ENCODE results near the gene SRP14.

SRP14 gene

DNA sequence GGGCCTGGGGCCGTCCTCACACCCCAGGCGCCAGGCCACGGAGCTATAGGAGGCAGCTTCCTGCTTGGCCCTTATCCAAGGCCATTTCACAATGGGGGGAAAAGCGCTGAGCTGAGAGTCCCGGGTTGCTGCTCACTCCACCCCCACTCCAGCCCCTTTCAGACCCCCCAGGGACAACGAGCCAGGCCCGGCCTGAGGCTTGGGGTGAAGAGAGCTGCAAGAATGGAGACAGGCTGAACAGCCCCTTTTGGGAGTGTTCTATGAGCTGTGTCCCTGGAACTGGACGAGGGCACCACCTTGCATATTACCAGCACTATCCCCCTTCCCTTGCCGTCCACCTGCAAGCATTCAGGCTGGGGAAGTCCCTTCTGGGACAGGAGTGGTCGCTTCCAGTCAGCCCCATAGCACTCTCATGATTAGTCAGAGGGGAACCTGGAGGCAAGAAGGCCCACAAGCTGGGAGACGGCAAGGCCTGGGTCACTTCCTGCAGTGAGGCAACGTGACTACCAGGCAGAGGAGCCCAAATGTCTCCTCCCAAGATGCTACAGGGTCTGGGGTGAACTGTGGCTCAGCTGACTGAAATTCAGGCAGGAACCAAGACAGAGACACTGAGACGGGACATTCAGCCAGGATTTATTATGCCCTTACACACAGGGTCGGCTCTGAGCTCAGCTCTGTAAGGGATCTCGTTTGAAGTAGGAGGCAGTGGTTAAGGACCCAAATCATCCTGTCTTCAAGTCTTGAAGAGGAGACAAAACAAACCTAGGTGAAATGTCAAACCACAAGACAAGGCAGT lies 8.6 kb upstream of the SRP14 start:
- no peak overlapping the region for H3K4me3 ChIP-seq (replicated peaks; ENCODE audit: low read depth, low read length)
- DNase-seq (ENCODE audit: low read depth) = peak; percentile 79
- TF ChIP-seq, protein P1, sequence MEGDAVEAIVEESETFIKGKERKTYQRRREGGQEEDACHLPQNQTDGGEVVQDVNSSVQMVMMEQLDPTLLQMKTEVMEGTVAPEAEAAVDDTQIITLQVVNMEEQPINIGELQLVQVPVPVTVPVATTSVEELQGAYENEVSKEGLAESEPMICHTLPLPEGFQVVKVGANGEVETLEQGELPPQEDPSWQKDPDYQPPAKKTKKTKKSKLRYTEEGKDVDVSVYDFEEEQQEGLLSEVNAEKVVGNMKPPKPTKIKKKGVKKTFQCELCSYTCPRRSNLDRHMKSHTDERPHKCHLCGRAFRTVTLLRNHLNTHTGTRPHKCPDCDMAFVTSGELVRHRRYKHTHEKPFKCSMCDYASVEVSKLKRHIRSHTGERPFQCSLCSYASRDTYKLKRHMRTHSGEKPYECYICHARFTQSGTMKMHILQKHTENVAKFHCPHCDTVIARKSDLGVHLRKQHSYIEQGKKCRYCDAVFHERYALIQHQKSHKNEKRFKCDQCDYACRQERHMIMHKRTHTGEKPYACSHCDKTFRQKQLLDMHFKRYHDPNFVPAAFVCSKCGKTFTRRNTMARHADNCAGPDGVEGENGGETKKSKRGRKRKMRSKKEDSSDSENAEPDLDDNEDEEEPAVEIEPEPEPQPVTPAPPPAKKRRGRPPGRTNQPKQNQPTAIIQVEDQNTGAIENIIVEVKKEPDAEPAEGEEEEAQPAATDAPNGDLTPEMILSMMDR (IDR thresholded peaks at IDR 0.05; ENCODE audit: low read length, missing control alignments) = no peak

DNA sequence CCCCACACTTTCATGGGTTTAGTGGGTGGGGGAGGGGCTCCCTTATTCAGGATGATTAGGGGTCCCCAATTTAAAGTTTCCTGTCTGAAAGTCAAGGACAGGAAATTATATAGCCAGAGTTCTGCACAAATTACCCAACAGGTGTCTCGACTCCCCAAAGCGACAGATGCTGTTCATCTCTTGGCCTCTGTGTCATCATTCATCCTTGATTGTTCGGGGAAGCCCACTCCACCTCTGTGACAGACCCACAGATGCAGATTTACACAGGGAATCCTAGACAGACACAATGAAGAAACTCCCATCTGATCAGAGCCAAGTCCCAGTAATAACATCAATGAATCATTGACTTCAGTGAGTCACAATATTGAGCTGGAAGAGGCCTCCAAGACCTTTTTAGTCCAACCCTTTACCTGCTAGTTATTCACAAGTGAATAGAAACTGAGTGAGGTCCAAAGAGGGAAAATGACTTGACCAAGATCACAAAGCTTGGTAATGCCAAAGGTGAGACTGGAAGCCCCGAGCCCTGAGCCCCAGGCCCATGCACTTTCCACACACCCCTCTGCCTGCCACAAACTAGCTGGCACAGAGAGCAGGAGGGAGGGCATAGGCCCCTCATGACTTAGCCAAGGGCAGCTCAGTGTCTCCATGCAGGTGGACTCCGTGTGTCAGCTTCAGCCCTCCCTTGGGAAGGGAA lies 7.9 kb upstream of the SRP14 start:
- H3K4me3 ChIP-seq (replicated peaks; ENCODE audit: low read depth, low read length) = no peak overlapping the region
- TF ChIP-seq, protein P1 (IDR thresholded peaks at IDR 0.05; ENCODE audit: low read length, missing control alignments) = no peak
- peak; percentile 74 for DNase-seq (ENCODE audit: low read depth)

DNA sequence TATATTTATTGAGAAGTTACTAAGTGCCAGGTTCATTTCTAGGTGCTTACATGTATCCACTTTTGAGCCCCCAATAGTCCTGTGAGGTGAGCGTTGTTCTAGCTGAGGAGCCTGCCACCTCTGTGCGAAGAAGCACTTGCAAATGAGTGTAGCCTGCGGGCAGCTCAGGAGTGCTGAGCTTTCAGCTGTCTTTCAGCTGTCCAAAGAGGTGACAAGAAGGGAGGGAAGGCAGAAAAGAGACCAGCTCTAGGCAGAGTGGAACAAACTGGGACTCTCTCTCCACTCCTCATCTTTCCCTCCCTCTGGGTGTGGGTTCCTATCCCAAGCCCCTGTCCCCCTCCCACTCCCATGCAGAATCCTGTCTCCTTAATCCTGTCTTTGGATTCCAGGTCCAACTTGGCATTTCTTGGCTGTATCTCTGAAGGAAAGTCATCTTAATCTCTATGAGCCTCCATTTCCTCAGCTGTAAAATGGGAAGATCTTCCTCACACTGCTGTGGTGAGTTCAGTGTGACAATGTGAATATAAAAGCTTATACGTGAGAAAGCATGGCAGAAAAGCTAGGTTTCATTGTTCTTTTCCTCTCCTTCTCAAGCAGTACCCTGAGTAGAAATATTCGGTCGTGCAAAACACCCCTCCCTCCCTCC lies 6.7 kb upstream of the SRP14 start:
- no peak overlapping the region for H3K4me3 ChIP-seq (replicated peaks; ENCODE audit: low read depth, low read length)
- TF ChIP-seq, protein P1 (IDR thresholded peaks at IDR 0.05; ENCODE audit: low read length, missing control alignments) = no peak
- no peak for DNase-seq (ENCODE audit: low read depth)

DNA sequence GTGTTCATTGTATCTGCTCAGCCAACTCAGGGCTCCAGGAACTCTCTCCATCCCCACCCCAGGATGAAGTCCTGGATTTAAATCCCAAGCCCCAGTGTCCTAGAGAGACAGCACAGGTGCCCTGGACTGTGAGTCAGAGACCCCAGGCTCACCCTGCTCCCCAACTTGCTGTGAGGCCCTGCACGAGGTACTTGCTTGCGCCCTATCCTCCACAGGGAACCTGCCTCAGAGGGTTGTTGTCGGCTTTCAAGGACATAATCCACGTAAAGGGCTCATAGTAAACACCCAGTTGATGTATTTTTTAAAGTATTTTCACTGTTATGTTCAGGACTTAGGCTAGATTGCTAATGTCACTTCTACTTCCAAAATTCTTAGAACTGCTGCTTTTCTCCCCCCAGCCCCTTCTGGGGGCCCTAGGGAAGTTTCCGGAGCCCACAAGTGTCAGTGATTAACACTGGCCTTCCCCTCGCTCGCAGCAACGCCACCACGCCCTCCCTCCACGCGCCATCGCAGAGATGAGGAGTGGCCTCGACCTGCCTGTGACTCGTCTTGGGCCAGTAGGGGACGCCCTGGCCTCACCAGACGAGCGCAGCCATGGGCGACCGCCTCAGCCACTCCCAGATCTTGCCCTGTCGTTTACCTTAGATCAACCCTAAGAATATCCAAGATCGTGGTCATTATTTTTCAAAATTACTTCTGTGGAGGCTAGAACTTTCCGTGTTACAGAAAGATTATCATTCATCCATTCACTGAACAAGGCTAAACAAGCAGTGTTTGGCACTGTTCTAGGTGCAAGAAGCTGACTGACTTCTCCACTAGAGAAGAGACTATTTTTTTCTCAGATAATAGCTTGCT lies 6.0 kb upstream of the SRP14 start:
- TF ChIP-seq, protein P1 (IDR thresholded peaks at IDR 0.05; ENCODE audit: low read length, missing control alignments) = peak; percentile 85
- DNase-seq (ENCODE audit: low read depth) = peak; percentile 81
- no peak overlapping the region for H3K4me3 ChIP-seq (replicated peaks; ENCODE audit: low read depth, low read length)

DNA sequence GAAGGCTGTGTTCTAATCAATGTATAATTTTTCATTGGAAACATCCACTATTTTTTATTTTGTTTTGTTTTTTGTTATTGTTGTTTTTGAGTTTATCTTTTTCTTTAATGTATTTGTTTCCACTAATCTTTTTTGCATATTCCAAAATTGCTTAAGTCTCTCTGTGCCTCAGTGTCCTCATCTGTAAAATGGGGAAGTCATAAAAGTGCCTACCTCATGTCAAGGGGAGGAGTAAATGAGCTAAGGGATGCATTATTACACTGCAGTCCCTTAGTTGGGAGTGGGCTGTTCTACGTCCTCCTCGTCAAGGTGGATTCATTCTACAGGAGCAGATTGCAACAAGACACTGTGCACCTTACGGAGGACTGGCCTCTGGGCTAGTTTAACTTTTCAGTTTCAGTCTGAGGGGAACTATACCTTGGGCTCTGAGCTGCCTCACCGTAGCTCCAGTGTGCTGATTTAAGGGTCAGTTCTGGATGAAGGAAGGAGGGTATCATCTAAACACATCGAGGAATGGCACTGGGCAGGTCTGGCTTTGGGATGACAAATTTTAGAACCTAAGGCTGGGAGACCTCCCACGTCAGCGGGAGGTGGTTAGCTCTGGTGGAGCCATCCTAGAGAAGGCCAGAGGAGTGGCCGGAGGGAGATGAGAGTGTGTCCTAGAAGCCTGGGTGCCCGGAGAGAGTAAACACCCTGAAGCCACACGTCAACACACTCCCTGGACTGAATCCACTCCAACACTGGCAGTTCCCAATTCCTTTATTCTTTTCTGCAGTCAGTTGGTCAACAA lies 5.1 kb upstream of the SRP14 start:
- H3K4me3 ChIP-seq (replicated peaks; ENCODE audit: low read depth, low read length) = no peak overlapping the region
- TF ChIP-seq, protein P1 (IDR thresholded peaks at IDR 0.05; ENCODE audit: low read length, missing control alignments) = no peak
- DNase-seq (ENCODE audit: low read depth) = no peak
